CD4-positive, alpha-beta T cell treated with Interleukin-2 at 100 ng/mL for 4 hours (primary cell): Measurements from ENCODE around the gene FAM120A.

Experiments
- DNase-seq: peaks from one replicate; pipeline ENCODE4 v3.0.0-alpha.2; 2020; ENCODE audit warnings: low spot score

FAM120A gene

DNA sequence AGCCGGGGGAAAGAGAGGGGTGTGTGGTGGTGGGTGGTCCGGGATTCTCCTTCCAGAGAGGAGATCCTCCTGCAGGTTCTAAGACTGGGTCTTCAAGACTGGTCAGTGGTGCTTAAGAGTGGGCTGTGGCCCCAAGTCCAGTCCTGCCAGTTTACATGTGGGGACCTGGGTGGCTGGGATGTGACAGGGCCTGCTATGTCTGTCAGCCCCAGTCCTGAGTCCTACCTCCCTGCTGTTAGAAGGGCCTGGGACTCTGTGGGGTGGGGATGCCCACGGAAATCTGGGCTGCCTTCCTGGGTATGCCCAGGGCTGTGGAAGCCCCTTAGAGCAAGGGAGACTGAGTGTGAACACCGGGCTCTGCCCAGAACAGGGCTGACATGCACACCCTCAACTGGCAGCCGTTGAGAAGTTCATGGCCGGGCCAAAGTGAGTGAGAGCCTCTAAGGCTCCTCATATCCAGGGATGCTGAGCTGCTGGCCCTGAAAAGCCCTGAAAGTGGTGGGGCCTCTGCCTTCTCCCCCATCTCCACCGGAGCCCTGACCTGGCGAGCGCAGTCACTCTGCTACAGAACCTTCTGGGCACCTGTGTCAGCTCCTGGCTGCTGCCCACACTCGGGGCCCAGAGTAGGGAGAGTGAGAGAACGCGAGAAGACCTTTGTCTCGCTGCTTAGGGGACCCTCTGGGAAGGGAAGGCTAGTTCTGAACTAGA lies 126.6 kb downstream of the FAM120A start:
- no peak for DNase-seq

DNA sequence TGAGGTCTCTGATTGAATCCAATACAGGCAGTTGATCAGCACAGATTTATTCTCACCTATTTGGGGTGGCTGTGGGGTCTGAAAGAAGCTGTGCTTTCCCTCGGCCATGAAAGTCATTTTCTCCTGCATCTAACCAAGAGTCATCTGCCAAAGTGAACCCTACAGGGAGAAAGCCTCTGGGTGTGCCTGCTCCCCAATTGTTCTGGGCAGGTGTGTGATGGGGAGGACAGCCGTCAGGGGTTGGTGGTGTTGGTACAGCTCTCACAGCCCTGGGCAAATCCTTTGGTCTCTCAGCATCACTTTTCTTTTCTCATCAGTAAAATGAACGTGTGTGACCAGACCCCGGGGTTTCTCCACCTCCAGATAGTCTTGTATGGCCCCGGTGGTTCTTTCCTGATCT lies 127.4 kb downstream of the FAM120A start:
- no peak for DNase-seq

DNA sequence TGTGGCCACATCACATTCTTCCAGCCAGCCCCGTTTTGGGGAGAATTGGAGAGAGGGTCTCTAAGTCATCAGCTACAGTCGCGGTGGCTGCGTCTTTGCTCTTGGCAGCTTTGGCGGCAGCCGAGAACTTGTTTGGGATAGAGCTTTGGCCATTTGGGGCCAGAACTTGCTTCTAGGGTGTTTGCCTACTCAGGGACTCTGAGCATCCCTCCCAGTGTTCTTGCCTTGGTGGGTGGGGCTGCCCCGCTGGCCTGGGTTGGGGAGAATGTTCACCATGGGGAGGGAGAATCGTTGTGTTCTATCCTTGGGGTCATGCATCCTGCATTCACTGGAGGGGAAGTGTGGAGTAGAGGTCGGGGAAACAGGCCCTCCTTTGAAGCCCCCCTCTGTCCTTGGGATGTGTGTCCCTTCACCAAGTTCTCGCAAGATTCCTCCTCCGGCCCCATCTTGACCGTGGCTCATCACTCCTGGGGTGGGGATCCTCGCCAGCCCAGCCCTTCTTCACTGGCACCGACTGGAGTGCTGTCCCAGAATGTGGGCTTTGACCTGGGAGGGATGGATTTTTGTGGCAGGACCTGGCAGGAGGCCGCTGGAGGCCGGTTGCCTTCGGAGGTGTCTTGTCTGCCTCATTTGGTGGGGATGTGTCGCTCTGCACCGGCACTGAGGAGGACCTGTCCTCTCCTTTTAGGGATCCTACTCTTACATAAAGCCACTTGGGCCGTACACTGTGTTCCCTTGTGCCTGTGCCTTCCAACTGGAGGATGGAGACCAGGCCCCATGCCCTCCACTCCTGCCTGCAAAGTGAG lies 128.4 kb downstream of the FAM120A start:
- DNase-seq: no peak

DNA sequence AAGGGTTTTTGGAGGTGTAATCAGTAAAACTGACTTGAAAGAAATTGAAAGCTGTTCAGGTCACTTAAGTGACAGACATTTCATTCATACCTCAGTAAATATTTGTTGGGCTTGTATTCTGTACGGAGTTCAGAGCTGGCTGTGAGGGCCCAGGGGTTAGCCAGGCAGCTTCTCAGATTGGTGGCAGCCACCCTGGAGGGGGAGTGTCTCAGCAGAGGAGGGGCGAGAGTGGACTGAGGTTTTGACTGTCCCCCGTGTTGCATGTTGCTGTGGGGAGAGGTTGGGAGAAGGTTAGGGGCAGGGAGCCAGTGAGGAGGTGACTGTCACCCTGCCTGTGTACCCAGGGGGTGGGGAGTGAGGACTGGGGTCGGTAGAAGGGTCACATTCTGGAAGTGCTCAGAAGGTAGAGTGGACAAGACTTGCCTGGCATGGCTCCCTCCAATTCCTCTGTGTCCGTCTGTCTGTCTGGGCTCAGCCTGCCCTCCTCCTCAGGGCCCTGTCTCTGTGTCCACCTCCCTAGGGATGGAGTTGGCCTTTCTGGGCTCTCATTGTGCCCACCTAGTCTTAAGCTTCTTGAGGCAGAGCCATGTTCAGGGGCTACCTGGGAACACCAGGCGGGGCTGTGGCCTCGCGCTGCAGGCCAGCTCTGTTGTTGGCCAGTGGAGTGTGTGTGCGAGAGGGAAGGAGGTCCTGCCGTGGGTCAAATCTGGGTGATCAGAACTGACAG lies 129.3 kb downstream of the FAM120A start:
- DNase-seq: no peak

DNA sequence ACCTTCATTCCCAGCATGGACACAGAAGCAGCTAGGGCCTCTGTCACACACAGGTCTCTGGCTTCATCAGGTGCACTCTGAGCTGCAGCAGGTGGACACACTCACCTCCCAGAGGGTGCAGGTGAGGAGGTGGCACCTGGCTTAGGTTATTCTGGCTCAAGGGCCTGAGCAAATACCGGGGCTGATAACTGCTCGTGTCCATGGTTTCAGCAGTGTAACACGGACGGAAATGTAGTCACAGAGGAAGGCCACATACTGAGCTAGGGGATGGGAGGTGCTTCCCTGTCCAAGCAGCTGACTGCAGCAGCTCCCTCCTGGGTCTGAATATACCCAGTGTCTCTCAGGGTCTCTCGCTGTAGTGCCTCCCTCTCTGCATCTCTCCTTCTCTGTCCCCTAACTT lies 130.6 kb downstream of the FAM120A start:
- no peak for DNase-seq

DNA sequence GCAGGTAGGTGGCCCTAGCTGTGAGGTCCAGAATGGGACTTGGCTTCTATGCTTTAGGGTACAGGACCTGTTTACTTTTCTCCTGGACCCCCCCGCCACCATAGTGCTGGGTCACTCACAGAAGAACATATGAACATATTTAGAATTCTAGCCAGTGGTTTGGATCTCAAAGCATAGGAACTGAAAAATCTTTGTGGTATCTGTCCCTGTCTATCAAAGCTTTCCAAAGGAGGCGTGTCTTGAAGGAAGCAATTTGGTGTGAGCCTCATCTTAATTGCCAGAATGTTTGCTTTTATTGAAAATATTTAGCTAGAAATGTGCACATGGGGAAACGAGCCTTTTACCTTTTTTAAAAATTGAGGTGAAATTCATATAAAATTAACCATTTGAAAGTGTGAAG lies 131.1 kb downstream of the FAM120A start:
- no peak for DNase-seq

DNA sequence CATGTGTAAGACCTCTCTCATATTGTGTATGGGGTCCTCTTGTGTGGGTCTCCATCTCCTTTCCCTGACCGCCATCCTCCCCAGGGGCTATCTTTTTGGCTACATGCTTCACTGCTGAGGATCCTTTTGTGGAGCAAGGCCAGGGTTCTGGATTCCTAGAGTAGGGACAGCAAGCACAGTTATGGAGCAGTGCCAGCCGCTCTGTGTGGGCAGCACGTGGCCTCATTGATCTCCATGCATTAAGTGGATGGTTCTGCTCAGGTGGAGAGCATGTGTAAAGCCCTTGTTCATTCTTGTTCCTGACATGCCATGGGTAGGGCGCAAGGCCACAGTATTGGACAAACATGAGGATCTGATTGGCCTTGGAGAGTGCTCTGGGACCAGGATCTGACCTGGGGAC lies 133.8 kb downstream of the FAM120A start:
- DNase-seq: no peak

DNA sequence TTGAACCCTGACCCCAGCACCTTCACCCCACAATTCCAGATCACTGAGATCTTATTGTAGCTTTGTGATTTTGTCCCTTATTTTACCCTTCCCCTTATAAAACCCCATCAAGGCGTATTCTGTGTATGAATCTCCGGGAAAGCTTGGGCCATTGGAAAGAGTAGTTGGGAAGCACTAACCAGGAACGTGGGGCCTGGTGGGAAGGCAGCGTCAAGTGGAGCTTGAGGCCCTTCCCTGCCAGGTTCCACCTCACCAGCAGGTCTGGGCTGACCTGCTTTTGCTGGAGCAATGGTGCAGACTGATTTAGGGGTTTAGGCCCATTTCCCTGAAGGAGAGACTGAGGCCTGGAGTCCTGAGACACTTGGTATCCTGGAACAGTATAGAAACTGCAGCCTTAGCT lies 134.2 kb downstream of the FAM120A start:
- no peak for DNase-seq

DNA sequence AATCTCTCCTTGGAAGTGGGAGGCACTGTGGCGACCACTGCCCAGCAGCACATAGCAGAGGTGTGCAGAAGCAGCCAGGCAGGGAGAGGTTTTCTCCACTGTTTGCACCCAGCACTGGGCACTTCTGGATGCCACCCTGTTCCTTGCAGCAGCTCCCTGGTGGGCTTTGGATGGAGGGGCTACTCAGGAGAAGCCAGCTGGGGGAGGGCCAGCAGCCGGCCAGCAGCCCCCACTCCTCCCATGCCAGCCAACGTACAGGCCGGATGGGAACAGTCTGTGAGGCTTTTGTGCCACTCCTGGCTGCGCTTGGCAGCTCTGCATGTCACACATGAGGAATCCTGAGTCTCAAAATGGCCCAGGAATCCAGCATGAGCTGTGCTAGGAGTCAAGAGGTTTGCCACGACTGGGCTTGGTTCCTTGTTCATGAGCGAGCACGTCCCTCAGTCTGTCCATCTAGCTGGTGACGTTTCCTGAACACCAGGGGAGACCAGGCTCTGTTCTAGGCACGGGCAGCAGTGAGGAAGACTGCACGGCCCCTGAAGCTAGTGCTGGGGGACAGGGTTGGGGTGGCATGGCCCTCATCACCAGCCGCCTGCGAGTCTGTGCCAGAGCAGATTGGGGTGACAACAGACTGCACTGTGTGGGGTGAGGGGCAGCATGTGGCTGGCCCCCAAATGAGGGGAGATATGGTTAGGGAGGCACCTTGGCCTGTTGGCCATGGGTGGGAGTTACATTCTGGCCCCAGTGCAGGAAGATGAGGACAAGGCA lies 135.0 kb downstream of the FAM120A start:
- no peak for DNase-seq

DNA sequence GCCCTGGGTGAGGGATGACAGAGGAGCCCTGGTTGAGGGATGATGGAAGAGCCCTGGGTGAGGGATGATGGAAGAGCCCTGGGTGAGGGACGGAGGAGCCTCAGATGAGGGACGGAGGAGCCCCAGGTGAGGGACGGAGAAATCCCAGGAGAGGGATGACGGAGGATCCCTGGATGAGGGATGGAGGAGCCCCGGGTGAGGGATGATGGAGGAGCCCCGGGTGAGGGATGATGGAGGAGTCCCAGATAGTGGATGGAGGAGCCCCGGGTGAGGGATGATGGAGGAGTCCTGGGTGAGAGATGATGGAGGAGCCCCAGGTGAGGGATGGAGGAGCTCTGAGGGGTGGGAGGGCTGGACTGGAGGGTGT lies 135.8 kb downstream of the FAM120A start:
- DNase-seq: no peak

DNA sequence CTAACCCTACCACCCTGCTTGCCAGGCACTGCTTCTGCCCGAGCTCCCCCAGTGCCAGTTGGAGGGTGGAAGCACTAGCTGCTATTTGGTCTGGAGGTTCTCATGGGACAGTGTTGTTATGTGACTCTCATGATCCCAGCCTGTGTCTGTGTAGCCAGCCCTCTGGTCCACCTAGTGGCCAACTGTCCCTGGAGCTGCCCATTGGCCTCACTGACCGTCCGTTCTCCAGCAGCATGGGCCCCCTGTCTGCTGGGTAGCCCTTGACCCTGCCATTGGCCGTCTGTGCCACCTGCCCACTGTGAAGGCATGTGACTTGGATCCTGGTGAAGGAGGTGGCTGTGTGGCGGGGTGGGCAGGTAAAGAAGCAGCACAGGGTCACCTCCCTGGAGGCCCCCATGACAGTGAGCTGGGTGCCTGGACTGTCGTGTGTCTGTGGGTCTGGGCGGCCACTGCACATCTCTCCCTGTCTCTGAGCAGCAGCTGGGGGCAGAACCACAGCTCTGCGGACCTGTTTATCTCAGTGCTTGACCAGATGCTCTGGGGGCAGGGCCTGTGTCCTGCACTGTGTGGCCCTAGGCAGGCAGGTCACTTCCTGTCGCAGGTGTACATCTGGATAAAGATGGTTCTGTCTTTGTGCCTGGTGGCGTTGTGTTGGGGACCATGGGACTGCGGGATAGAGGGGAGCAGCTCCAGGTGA lies 136.3 kb downstream of the FAM120A start:
- DNase-seq: no peak

DNA sequence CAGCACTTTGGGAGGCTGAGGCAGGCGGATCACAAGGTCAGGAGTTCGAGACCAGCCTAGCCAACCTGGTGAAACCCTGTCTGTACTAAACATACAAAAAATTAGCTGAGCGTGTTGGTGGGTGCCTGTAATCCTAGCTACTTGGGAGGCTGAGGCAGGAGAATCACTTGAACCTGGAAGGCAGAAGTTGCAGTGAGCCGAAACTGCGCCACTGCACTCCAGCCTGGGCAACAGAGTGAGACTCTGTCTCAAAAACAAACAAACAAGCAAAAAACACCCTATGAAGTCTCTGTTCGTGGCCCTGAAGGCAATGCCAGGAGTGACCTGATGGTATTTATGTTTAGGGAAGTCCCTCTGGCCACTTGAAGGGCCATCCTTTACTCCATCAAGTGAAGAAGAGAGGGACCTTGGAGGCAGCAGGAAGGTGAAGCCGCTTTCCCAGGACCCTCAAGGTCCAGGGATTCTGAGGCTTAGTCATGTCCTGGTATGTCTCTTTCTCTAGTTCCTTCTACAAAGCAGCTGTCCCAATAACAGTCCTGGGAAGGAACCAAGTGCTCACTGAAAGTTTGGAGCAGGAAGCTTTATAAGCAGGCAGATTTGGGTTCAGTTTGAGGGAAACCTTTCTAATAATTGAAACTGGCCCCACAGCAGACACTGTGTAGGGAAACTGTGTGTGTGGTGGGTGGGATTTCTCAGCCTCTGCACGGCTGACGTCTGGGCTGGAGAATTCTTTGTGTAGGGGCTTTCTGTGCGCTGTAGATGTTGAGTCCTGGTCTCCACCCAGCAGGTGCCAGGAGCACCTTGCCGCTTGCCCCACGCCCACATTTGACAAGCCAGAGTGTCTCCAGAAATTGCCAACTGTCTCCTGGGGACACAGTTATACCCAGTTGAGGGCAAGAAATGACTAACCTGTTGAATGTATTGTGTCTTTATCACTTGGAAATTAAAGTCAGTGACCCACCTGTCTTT lies 137.4 kb downstream of the FAM120A start:
- no peak for DNase-seq

DNA sequence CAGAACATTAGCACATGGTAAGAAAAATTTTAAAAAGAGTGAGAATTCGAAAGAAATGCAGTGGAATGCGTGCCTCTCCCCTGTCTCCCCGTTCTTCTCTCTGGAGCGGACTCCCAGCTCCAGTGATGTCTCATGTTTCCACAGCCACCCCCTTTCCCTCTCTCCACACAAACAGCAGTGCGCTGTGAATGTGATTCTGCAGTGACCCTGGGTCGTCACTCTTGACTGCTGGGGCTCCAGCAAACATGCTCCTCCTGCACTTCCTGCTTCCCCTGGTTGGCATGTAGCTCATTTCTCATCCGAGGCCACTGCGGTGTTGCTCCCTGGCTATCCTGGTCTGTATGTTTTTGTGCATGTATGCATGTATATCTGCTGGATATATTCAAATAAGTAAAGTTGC lies 138.2 kb downstream of the FAM120A start:
- DNase-seq: no peak

DNA sequence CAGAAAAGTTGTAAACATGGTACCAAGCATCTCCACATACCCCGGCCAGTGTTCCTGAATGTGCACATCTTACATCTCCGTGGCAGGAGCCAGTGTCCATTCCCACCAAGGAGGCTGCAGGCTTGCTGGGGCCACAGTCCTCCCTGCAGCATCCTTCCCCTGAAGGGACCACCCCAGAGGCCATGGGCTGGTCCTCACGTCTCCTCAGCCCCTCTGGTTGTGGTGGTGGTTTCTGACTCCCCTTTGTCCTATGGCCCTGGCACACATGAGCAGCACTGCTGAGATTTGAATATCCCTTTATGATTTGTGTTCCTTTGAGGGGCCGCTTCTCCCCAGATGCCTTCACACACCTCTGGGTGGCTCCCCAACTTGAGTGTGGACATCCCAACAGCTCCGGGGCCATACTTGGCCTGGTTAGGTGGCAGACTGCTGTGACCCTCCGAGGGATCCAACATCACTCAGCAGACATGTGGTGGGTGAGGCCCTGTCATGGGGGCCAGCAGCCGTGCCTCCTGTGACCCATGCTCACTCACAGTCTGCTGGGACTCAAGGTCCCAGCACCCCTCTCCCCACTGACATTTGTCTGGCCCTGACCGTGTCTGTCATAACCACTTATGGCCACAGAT lies 139.2 kb downstream of the FAM120A start:
- no peak for DNase-seq

DNA sequence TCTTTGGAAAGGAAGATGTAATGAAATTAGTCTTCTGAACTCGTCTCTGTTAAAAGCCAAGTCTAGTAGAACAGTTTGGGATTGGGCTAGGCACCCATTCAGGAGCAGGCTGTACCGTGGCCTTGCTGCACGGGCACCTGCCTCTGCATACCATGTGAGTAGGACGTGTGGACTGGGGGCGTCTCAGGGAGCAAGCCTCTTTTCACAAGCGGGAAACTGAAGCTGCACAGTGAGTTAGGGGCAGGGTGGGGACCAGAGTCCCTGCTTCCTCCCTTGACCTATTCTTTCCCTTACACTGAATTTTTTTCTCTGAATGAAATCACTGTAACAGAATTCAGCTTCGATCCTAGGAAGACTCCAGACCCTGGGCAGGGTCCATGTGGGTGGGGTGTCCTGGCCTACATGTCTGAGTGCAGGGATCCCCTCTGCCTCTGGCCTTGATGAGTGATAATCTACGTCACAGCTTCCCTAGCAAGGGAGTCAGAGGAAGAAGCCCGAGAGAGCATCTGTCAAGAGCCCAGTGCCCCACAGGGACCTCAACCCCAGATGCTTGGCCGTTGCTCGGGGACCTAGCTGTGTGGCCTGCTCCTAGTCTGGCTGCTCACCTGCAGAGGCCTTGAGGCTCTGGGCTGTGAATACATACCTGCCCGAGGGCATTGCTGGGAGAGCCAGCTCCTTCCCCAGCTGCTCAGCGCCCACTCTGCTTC lies 140.0 kb downstream of the FAM120A start:
- DNase-seq: no peak

DNA sequence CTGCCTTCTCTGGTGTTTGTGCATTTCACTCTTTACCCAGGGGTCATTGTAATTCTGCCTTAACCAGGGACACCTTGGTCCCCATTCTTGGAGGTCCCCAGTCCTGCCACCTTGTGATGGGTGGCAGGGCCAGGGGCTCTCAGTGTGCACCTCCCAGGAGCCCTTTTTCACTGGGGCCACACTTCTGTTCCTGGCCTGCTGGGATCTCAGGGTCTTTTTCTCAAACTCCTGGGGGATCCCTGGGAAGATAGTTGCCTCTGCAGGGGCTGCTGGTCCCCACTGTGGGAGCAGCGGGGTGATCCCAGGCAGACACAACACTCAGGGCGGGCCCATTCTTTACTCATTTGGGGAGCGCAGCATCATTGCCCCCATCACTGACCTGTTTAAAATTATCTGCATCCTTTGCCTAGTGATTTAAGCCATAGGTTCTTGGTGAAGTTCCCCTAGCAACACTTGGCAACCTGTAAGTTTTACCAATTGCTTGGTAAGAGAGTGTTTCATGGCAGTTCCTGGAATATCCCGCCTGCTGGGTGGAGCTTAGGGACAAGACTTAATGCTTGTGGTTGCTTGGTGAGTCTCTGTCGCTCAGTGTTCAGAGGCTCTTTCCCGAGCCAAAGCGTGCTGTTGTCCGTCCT lies 140.6 kb downstream of the FAM120A start:
- no peak for DNase-seq

DNA sequence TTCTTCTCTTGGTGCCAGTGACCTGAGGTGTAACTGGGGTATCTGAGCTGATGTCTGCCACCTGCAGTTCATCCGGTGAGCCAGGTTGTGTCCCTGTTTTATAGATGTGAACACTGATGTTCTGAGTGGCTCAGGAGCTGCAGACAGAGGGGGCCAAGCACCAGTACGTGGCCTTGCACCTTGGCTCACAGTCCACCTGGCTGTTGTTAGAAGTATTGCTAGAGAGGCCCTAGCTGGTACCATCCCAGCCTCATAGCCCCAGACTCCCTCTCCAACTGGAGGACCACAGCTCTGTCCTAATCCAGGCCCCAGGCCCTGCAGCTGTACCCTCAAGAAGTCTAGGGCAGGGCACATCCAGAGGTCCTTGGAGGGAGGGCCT lies 141.1 kb downstream of the FAM120A start:
- DNase-seq: no peak

DNA sequence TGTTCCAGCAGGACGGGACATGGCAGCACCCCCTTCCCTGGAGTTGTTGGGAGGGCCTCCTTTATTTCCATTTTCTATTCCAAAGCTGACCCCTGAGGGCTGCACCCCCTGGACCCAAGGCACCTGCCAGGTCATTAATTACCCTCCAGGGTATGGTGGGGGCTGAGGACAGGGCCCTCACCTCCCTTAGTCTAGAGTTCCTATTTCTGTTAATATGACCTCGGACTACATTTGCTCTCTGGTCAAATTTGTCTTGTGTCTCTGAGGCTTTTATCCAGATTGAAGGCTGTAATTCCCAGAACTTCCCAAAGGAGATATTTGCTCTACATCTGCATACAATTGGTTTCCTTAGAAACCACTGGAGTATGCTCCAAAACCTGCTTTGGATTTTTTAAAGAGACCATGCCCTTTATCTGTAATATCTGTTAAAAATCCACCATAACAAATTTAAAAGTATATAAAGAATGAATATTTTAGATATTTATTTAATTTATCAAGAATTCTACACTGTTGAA lies 141.7 kb downstream of the FAM120A start:
- DNase-seq: no peak
